ENCODE measurements around the gene CACTIN. TPM values are rescaled to one million over a fixed set of nuclear protein-coding genes. Genes with fewer than 3 reads are reported as not detected.

The CACTIN gene
- total and polyA plus RNA-seq, 2 of the 8 experiments (the other 6 are each of a cell fraction or from before 2014, with no cell fraction given) = 25.8 to 29.9 TPM

DNA sequence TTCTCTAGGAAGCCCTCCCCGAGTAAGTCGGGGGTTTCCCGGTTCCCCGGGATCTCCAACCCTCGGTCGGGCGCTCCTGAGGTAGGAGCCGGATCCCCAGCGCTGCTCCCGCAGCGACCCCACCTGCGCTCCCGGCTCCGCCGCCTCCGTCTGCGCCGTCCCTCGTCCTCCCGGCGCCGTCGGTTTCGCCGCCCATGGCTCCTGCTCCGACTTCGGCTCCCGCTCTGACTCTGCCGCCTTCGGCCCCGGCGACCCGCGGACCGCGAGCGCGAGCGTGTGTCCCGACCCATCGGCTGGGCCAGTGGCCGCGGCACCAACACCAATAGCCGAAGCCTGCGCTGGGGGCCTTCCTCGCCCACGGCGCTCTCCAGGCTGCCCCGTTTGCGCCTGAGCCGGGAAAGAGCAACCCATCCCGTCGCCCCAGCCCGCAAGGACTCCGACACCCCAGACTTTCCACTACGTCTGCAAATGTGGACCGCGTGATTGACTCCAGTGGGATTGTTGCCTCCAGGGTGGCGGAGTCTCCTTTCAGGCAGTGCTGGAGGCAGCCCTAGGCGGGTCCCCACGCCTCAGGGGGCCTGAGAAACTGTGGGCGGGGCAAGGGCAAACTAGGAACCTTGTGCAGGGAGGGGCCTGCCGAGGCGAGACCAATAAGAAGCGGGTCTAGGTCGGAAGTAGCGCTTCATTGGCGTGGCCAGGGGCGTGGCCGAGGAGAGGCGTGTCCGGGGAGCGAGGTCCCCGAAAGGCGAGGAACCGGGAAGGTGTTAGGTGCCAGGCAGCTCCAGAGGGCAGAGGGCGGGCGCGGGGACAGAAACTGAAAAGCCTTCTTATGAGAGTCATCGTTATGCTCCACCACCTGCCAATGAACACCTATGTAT, at the start of gene CACTIN (continued):
- 0 out of 3 replicates have a peak, but pooled peaks of 1 of the 2 experiments have one; percentile 19 for TF ChIP-seq EP300 (IDR thresholded peaks at IDR 0.05; ENCODE audit: borderline replicate concordance in 1 of 2, low read depth in 2 of 2, low read length in 2 of 2)
- TF ChIP-seq HDAC2 (IDR thresholded peaks at IDR 0.05; ENCODE audit: borderline replicate concordance in 1 of 2, low read depth in 2 of 2, low read length in 2 of 2) = no peak; a peak in 1 of 4 replicates
- TF ChIP-seq JUN (IDR thresholded peaks at IDR 0.05; ENCODE audit: low read depth, low read length) = no peak
- TF ChIP-seq PHF8 (conservative IDR thresholded peaks at IDR 0.05; ENCODE audit: low read depth, low read length) = peak; percentile 99
- 0 out of 2 replicates have a peak, but pooled peaks have one; percentile 20 for TF ChIP-seq GTF2F1 (IDR thresholded peaks at IDR 0.05; ENCODE audit: borderline replicate concordance, low read depth, low read length)
- no peak for TF ChIP-seq ZNF274 (IDR thresholded peaks at IDR 0.05; ENCODE audit: borderline replicate concordance, extremely low read depth, low read length)
- no peak for TF ChIP-seq HDAC6 (IDR thresholded peaks at IDR 0.05; ENCODE audit: low read depth, low read length)
- peak; percentile 67 for TF ChIP-seq SRF (IDR thresholded peaks at IDR 0.05; ENCODE audit: low read depth, low read length)
- no peak for TF ChIP-seq SIX5 (IDR thresholded peaks at IDR 0.05; ENCODE audit: low read depth, low read length)
- TF ChIP-seq RAD21 (IDR thresholded peaks at IDR 0.05 in 1 of 2, conservative IDR thresholded peaks at IDR 0.05 in 1 of 2; ENCODE audit: low read depth in 2 of 2, low read length in 2 of 2) = no peak
- no peak for TF ChIP-seq CHD2 (IDR thresholded peaks at IDR 0.05; ENCODE audit: low read length)
- TF ChIP-seq RFX5 (IDR thresholded peaks at IDR 0.05; ENCODE audit: borderline replicate concordance, low read depth, low read length) = no peak
- peak; percentile 84 for TF ChIP-seq TAF7 (optimal IDR thresholded peaks at IDR 0.05; ENCODE audit: borderline replicate concordance, low read depth, low read length)
- TF ChIP-seq KDM5A (IDR thresholded peaks at IDR 0.05; ENCODE audit: low read length) = peak; percentile 93
- peak; percentile 58; the same call in 1 of the 2 replicates for TF ChIP-seq SP1 (IDR thresholded peaks at IDR 0.05; ENCODE audit: low read depth, low read length)
- TF ChIP-seq TCF12 (IDR thresholded peaks at IDR 0.05; ENCODE audit: low read depth, low read length) = no peak
- TF ChIP-seq, protein P1, sequence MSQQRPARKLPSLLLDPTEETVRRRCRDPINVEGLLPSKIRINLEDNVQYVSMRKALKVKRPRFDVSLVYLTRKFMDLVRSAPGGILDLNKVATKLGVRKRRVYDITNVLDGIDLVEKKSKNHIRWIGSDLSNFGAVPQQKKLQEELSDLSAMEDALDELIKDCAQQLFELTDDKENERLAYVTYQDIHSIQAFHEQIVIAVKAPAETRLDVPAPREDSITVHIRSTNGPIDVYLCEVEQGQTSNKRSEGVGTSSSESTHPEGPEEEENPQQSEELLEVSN (IDR thresholded peaks at IDR 0.05) = no peak
- no peak for TF ChIP-seq CTBP2 (IDR thresholded peaks at IDR 0.05; ENCODE audit: borderline replicate concordance, insufficient read depth, insufficient read length, low read length)
- TF ChIP-seq CHD1 (IDR thresholded peaks at IDR 0.05; ENCODE audit: low read depth, low read length) = no peak
- TF ChIP-seq, protein P2, sequence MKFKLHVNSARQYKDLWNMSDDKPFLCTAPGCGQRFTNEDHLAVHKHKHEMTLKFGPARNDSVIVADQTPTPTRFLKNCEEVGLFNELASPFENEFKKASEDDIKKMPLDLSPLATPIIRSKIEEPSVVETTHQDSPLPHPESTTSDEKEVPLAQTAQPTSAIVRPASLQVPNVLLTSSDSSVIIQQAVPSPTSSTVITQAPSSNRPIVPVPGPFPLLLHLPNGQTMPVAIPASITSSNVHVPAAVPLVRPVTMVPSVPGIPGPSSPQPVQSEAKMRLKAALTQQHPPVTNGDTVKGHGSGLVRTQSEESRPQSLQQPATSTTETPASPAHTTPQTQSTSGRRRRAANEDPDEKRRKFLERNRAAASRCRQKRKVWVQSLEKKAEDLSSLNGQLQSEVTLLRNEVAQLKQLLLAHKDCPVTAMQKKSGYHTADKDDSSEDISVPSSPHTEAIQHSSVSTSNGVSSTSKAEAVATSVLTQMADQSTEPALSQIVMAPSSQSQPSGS (IDR thresholded peaks at IDR 0.05; ENCODE audit: low read length) = no peak
